Liver (tissue), 9 donors: Measurements from ENCODE around the gene RHBDD3. TPM values are rescaled to one million over a fixed set of nuclear protein-coding genes. Genes with fewer than 3 reads are reported as not detected.

Experiments used
- DNase-seq: peaks from one replicate; pipeline ENCODE4 v3.0.0-alpha.2; 2017; ENCODE audit warnings: low spot score
- H3K27ac ChIP-seq, 2 donors: one replicate each; pipeline ENCODE4 v1.7.0; 2013; ENCODE audit warnings: inconsistent platforms in 2 of 2, low read length in 2 of 2, control low read depth in 1 of 2, low read depth in 1 of 2, mild to moderate bottlenecking in 1 of 2
- H3K27me3 ChIP-seq, 4 donors: one replicate each; pipeline versions ENCODE4 v1.6.1 to v1.7.0; 2013; ENCODE audit warnings: low read length in 3 of 4, inconsistent platforms in 1 of 4, mild to moderate bottlenecking in 1 of 4, moderate library complexity in 1 of 4; ENCODE audit not compliant: control insufficient read depth in 4 of 4, insufficient read depth in 4 of 4
- H3K36me3 ChIP-seq, 4 donors: one replicate each; pipeline versions ENCODE4 v1.6.1 to v1.7.0; 2013; ENCODE audit warnings: low read length in 3 of 4, mild to moderate bottlenecking in 3 of 4, low read depth in 1 of 4, moderate library complexity in 1 of 4; ENCODE audit not compliant: control insufficient read depth in 4 of 4, insufficient read depth in 3 of 4
- H3K4me1 ChIP-seq, 4 donors: one replicate each; pipeline versions ENCODE4 v1.6.1 to v1.7.0; 2013; ENCODE audit warnings: low read length in 3 of 4, mild to moderate bottlenecking in 3 of 4, moderate library complexity in 1 of 4; ENCODE audit not compliant: control insufficient read depth in 4 of 4, insufficient read depth in 4 of 4
- H3K4me3 ChIP-seq, 3 donors: one replicate each; pipeline versions ENCODE4 v1.6.1 to v1.7.0; 2013; ENCODE audit warnings: low read length in 3 of 3, control low read depth in 1 of 3, low read depth in 1 of 3, mild to moderate bottlenecking in 1 of 3
- H3K9ac ChIP-seq, 2 donors: one replicate each; pipeline ENCODE4 v1.7.0; 2013; ENCODE audit warnings: low read length in 2 of 2, mild to moderate bottlenecking in 2 of 2, moderate library complexity in 2 of 2, control low read depth in 1 of 2, low read depth in 1 of 2
- H3K9me3 ChIP-seq, 4 donors: one replicate each; pipeline versions ENCODE4 v1.6.1 to v1.7.0; 2013; ENCODE audit warnings: low read length in 3 of 4; ENCODE audit not compliant: control insufficient read depth in 4 of 4
- EGR1 ChIP-seq, 2 donors: IDR thresholded peaks; 2 replicates each; pipeline ENCODE4 v1.6.1; 2016 to 2018; ENCODE audit warnings: antibody characterized with exemption in 2 of 2, low read depth in 2 of 2
- FOXA1 ChIP-seq: IDR thresholded peaks from 2 replicates; pipeline ENCODE4 v1.6.1; 2016; ENCODE audit warnings: antibody characterized with exemption
- FOXA2 ChIP-seq: IDR thresholded peaks from 2 replicates; pipeline ENCODE4 v1.6.1; 2016; ENCODE audit warnings: antibody characterized with exemption
- HNF4A ChIP-seq, 2 donors: conservative IDR thresholded peaks; 2 replicates each; pipeline ENCODE4 v1.6.1; 2016; ENCODE audit warnings: antibody characterized with exemption in 2 of 2, mild to moderate bottlenecking in 2 of 2
- HNF4G ChIP-seq: IDR thresholded peaks from 2 replicates; pipeline ENCODE4 v1.6.1; 2016; ENCODE audit warnings: antibody characterized with exemption
- JUND ChIP-seq, 2 donors: IDR thresholded peaks; 2 replicates each; pipeline ENCODE4 v1.6.1; 2016; ENCODE audit warnings: antibody characterized with exemption in 2 of 2
- MAX ChIP-seq: IDR thresholded peaks from 2 replicates; pipeline ENCODE4 v1.6.1; 2016; ENCODE audit warnings: antibody characterized with exemption
- RAD21 ChIP-seq, 2 donors: IDR thresholded peaks; 2 replicates each; pipeline ENCODE4 v1.6.1; 2016; ENCODE audit warnings: antibody characterized with exemption in 2 of 2, mild to moderate bottlenecking in 2 of 2
- RXRA ChIP-seq, 2 donors: IDR thresholded peaks; 2 replicates each; pipeline ENCODE4 v1.6.1; 2017 to 2018; ENCODE audit warnings: antibody characterized with exemption in 2 of 2, mild to moderate bottlenecking in 1 of 2
- SP1 ChIP-seq: IDR thresholded peaks from 2 replicates; pipeline ENCODE4 v1.6.1; 2018; ENCODE audit warnings: antibody characterized with exemption, mild to moderate bottlenecking
- TAF1 ChIP-seq: conservative IDR thresholded peaks from 2 replicates; pipeline ENCODE4 v1.6.1; 2016; ENCODE audit warnings: antibody characterized with exemption, mild to moderate bottlenecking
- ZBTB33 ChIP-seq: IDR thresholded peaks from 2 replicates; pipeline ENCODE4 v1.6.1; 2016; ENCODE audit warnings: antibody characterized with exemption
- WGBS: extraction: QIAGEN DNeasy Blood & Tissue Kit; methylation state at CpG from one replicate; pipeline ENCODE4 v1.1.7; 2013; 5-methylcytosine and 5-hydroxymethylcytosine counted together
- polyA plus RNA-seq, 2 donors: library from polyadenylated mRNA; stranded (reverse) in 1 of 2; unstranded in 1 of 2; fragments of 200-250 nt in 1 of 2; fragments of >200 nt in 1 of 2; fragmentation: Nextera tagmentation in 1 of 2; extraction: Ambion mirVana in 1 of 2; gene quantifications; one replicate each; pipeline versions ENCODE4 v1.2.1 to v1.2.3, GENCODE V29; 2013 to 2015
- total RNA-seq, 2 donors: library from RNA; depleted of rRNA; stranded (reverse); fragments of >200 nt; gene quantifications; one replicate each; pipeline ENCODE4 v1.2.3, GENCODE V29; 2014
- TF ChIP-seq, protein P1 (sequence below): IDR thresholded peaks from 2 replicates; pipeline ENCODE4 v1.6.1; 2016; ENCODE audit warnings: antibody characterized with exemption
- TF ChIP-seq, protein P2 (sequence below): fragments of 150-350 bp; IDR thresholded peaks from 2 replicates; pipeline ENCODE4 v1.5.1; 2017; ENCODE audit warnings: improper control_type of control experiment, low read depth, low read length; ENCODE audit not compliant: missing input control
- TF ChIP-seq, protein P3 (sequence below): IDR thresholded peaks from 2 replicates; pipeline ENCODE4 v1.6.1; 2016; ENCODE audit warnings: antibody characterized with exemption, mild to moderate bottlenecking
- donor health status: healthy.
- donor health status: healthy.
- donor health status: healthy.
- donor health status: healthy.
- donor health status: healthy.

Gene RHBDD3
- total and polyA plus RNA-seq, 4 donors, result 14.3 to 26.5 (median 18.3) TPM

- no peak overlapping the region for H3K9ac ChIP-seq
- no peaks in the 10 kb centered on the region for H3K36me3 ChIP-seq
- peaks cover 12 to 51% (median 22%) of the 10 kb centered on the region in 4 donors for H3K4me1 ChIP-seq
- H3K27me3 ChIP-seq, result no peaks in the 10 kb centered on the region
- WGBS, result 74% methylated on average over 13 of the region's 13 CpGs
- TF ChIP-seq FOXA2 (no peak), FOXA1 (no peak), EGR1 (IDR thresholded peaks at IDR 0.05; ENCODE audit: low read depth in 2 of 2) (no peak), HNF4A (conservative IDR thresholded peaks at IDR 0.05) (no peak), MAX (no peak), RAD21 (IDR thresholded peaks at IDR 0.05) (no peak), JUND (IDR thresholded peaks at IDR 0.05) (no peak), HNF4G (no peak), ZBTB33 (no peak), TAF1 (no peak), RXRA (IDR thresholded peaks at IDR 0.05) (no peak), SP1 (no peak)
- TF ChIP-seq, protein P1, sequence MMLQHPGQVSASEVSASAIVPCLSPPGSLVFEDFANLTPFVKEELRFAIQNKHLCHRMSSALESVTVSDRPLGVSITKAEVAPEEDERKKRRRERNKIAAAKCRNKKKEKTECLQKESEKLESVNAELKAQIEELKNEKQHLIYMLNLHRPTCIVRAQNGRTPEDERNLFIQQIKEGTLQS, result no peak
- TF ChIP-seq, protein P2, sequence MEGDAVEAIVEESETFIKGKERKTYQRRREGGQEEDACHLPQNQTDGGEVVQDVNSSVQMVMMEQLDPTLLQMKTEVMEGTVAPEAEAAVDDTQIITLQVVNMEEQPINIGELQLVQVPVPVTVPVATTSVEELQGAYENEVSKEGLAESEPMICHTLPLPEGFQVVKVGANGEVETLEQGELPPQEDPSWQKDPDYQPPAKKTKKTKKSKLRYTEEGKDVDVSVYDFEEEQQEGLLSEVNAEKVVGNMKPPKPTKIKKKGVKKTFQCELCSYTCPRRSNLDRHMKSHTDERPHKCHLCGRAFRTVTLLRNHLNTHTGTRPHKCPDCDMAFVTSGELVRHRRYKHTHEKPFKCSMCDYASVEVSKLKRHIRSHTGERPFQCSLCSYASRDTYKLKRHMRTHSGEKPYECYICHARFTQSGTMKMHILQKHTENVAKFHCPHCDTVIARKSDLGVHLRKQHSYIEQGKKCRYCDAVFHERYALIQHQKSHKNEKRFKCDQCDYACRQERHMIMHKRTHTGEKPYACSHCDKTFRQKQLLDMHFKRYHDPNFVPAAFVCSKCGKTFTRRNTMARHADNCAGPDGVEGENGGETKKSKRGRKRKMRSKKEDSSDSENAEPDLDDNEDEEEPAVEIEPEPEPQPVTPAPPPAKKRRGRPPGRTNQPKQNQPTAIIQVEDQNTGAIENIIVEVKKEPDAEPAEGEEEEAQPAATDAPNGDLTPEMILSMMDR, result no peak
- TF ChIP-seq, protein P3, sequence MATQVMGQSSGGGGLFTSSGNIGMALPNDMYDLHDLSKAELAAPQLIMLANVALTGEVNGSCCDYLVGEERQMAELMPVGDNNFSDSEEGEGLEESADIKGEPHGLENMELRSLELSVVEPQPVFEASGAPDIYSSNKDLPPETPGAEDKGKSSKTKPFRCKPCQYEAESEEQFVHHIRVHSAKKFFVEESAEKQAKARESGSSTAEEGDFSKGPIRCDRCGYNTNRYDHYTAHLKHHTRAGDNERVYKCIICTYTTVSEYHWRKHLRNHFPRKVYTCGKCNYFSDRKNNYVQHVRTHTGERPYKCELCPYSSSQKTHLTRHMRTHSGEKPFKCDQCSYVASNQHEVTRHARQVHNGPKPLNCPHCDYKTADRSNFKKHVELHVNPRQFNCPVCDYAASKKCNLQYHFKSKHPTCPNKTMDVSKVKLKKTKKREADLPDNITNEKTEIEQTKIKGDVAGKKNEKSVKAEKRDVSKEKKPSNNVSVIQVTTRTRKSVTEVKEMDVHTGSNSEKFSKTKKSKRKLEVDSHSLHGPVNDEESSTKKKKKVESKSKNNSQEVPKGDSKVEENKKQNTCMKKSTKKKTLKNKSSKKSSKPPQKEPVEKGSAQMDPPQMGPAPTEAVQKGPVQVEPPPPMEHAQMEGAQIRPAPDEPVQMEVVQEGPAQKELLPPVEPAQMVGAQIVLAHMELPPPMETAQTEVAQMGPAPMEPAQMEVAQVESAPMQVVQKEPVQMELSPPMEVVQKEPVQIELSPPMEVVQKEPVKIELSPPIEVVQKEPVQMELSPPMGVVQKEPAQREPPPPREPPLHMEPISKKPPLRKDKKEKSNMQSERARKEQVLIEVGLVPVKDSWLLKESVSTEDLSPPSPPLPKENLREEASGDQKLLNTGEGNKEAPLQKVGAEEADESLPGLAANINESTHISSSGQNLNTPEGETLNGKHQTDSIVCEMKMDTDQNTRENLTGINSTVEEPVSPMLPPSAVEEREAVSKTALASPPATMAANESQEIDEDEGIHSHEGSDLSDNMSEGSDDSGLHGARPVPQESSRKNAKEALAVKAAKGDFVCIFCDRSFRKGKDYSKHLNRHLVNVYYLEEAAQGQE, result no peak
- DNase-seq, result no peak
- no peaks in the 10 kb centered on the region for H3K9me3 ChIP-seq
- peak overlapping the region in 1 of 3 donors; percentile 0 for H3K4me3 ChIP-seq
- H3K27ac ChIP-seq, result peak overlapping the region in 1 of 2 donors; percentile 25
Observed at GRCh38 chr22:29308791-29309262, 41.0 kb upstream of the RHBDD3 start.
